GM19035 (cell line): ENCODE results near the gene VAMP7.
"Not testable (repeated sequence)": the region's sequence is repeated elsewhere in the genome, so short reads cannot be mapped to it uniquely, and the experiment has no call there.

Experiments
- ATAC-seq: cut with Tn5 transposase; IDR thresholded peaks from one replicate; pipeline ENCODE4 v1.9.1; 2021; ENCODE audit not compliant: unreplicated experiment

Gene VAMP7

GRCh38 chrX:155881158-155881993 is at the start of gene VAMP7:
Gene VAMP7, plus strand, starts transcription at chrX:155881345. Its CDS starts 8,122 bp downstream, at chrX:155889467.
- peak; percentile 97 for ATAC-seq

GRCh38 chrX:155841232-155841631 is 39.9 kb upstream of the VAMP7 start:
- ATAC-seq, result no peak

- not testable (repeated sequence) for ATAC-seq
These were observed 29.4 kb upstream of the VAMP7 start for GRCh38 chrX:155851786-155852185.

- ATAC-seq, result no peak
These were observed 23.6 kb upstream of the VAMP7 start for GRCh38 chrX:155857561-155857960.

- no peak for ATAC-seq
These were observed 16.5 kb upstream of the VAMP7 start for GRCh38 chrX:155864655-155865054.

- no peak for ATAC-seq
These were observed 16.0 kb upstream of the VAMP7 start for GRCh38 chrX:155865193-155865592.

GRCh38 chrX:155867821-155868220 is 13.3 kb upstream of the VAMP7 start:
- no peak for ATAC-seq

- no peak for ATAC-seq
These were observed 10.2 kb upstream of the VAMP7 start for GRCh38 chrX:155870958-155871357.

- no peak for ATAC-seq
These were observed 9.2 kb upstream of the VAMP7 start for GRCh38 chrX:155871934-155872333.

GRCh38 chrX:155873188-155873587 is 8.0 kb upstream of the VAMP7 start:
- ATAC-seq, result no peak

- ATAC-seq, result no peak
These were observed 6.4 kb upstream of the VAMP7 start for GRCh38 chrX:155874571-155875244.

GRCh38 chrX:155876704-155877103 is 4.4 kb upstream of the VAMP7 start:
- no peak for ATAC-seq

- no peak for ATAC-seq
These were observed 3.9 kb upstream of the VAMP7 start for GRCh38 chrX:155877288-155877687.

GRCh38 chrX:155880586-155881157 is 473 bp upstream of the VAMP7 start:
- peak; percentile 3 for ATAC-seq

GRCh38 chrX:155886409-155886808 is 5.3 kb downstream of the VAMP7 start:
- ATAC-seq, result no peak

GRCh38 chrX:155888139-155888538 is 7.0 kb downstream of the VAMP7 start:
- ATAC-seq, result no peak

GRCh38 chrX:155889328-155889727 is 8.2 kb downstream of the VAMP7 start:
- ATAC-seq, result no peak

- no peak for ATAC-seq
These were observed 10.5 kb downstream of the VAMP7 start for GRCh38 chrX:155891446-155892210.

GRCh38 chrX:155893521-155893920 is 12.4 kb downstream of the VAMP7 start:
- ATAC-seq, result no peak

- ATAC-seq, result no peak
These were observed 15.4 kb downstream of the VAMP7 start for GRCh38 chrX:155896512-155896911.

GRCh38 chrX:155899366-155899765 is 18.2 kb downstream of the VAMP7 start:
- no peak for ATAC-seq
